Gastrocnemius medialis (tissue), 4 donors: ENCODE data around the gene TTC31. TPM values are rescaled to one million over a fixed set of nuclear protein-coding genes. Genes with fewer than 3 reads are reported as not detected.

ENCODE experiments used
- ATAC-seq, 2 donors: fragments of 150-250 bp; one replicate each; pipeline ENCODE4 v1.9.1; 2016
- DNase-seq, 2 donors: peaks; one replicate each; pipeline ENCODE4 v3.0.0-alpha.2; 2019
- H3K27ac ChIP-seq, 4 donors: fragments of 200-600 bp; sonication (generic); 1 replicate in 1 of 4; 2 replicates in 3 of 4; pipeline ENCODE4 v1.5.1; 2016 to 2018; ENCODE audit warnings: mild to moderate bottlenecking in 2 of 4, moderate library complexity in 1 of 4
- H3K27me3 ChIP-seq, 3 donors: fragments of 200-600 bp; sonication (generic) in 2 of 3; 1 replicate in 1 of 3; 2 replicates in 2 of 3; pipeline versions ENCODE4 v1.5.1 to v1.6.0; 2016 to 2019; ENCODE audit warnings: mild to moderate bottlenecking in 1 of 3, moderate library complexity in 1 of 3
- H3K36me3 ChIP-seq, 2 donors: fragments of 200-600 bp; sonication (generic) in 1 of 2; one replicate each; pipeline ENCODE4 v1.5.1; 2017 to 2018
- H3K4me1 ChIP-seq, 2 donors: fragments of 200-600 bp; sonication (generic) in 1 of 2; one replicate each; pipeline ENCODE4 v1.5.1; 2016 to 2017; ENCODE audit warnings: mild to moderate bottlenecking in 2 of 2
- H3K4me3 ChIP-seq, 4 donors: fragments of 200-600 bp; sonication (generic) in 3 of 4; 1 replicate in 1 of 4; 2 replicates in 3 of 4; pipeline ENCODE4 v1.5.1; 2016 to 2019; ENCODE audit warnings: mild to moderate bottlenecking in 2 of 4
- H3K9me3 ChIP-seq, 3 donors: fragments of 200-600 bp; sonication (generic) in 2 of 3; 1 replicate in 1 of 3; 2 replicates in 2 of 3; pipeline ENCODE4 v1.5.1; 2016 to 2019
- CTCF ChIP-seq, 5 experiments: fragments of 450-650 bp in 3 of 5; fragments of 200-600 bp in 2 of 5; sonication (generic) in 2 of 5; IDR thresholded peaks in 4 of 5; conservative IDR thresholded peaks in 1 of 5; 1 replicate in 4 of 5; 2 replicates in 1 of 5; pipeline ENCODE4 v1.5.1; 2016 to 2019; ENCODE audit warnings: antibody characterized with exemption in 5 of 5, mild to moderate bottlenecking in 3 of 5, moderate library complexity in 3 of 5
- POLR2A ChIP-seq, 2 donors: fragments of 450-650 bp; IDR thresholded peaks; one replicate each; pipeline ENCODE4 v1.6.1; 2017; ENCODE audit warnings: antibody characterized with exemption in 2 of 2, mild to moderate bottlenecking in 2 of 2, moderate library complexity in 2 of 2
- in situ Hi-C, 4 donors: fragments of 200-750 bp; cut with MboI; loops; one replicate each; pipeline versions ENCODE4 v1.15.0 to v1.8.0; 2017; ENCODE audit warnings: low sequenced_read_pairs in 4 of 4
- intact Hi-C: fragments of 100-400 bp; cut with DNase I; formaldehyde crosslinking; loops from one replicate; pipeline ENCODE4 v1.15.1; 2023; ENCODE audit warnings: low total_unique reads
- total RNA-seq, 4 donors: library from RNA; depleted of rRNA; stranded (reverse); fragments of >200 nt; gene quantifications; one replicate each; pipeline versions ENCODE4 v1.1.0 to v1.2.3, GENCODE V29; 2016

The TTC31 gene
- total RNA-seq, 4 donors from 2014 or later: 6.1 to 9.6 (median 7.7) TPM

DNA sequence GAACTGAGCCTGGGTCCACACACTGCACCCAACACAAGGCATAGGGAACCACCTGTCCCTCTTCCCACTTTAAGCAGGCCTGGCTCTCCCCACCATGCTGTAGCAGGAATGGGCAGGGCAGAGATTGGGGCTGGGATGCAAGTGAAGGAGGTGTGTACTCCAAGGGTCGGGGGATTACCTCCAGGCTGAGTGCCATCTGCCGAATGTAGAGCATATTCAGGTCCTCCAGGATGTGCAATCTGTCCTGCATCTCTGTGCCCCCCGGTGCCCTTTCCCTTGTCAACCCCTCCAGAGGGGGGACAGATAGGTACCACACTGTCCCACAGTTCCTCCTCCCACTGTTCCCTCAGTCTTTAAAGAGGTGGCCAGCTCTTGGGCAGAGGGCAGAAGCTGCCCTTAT, 43.5 kb upstream of the TTC31 start:
- peak overlapping the region; percentile 68 to 85 (median 73) for H3K27ac ChIP-seq
- H3K4me1 ChIP-seq: peaks cover 20 to 30% of the 10 kb centered on the region in 2 donors
- intact Hi-C loops: no loop called here
- TF ChIP-seq POLR2A (IDR thresholded peaks at IDR 0.05) (no peak), CTCF (IDR thresholded peaks at IDR 0.05 in 4 of 5, conservative IDR thresholded peaks at IDR 0.05 in 1 of 5) (no peak)
- no peaks in the 10 kb centered on the region for H3K9me3 ChIP-seq
- no peak for ATAC-seq
- peaks cover 6 to 32% (median 7%) of the 10 kb centered on the region in 3 donors for H3K27me3 ChIP-seq
- H3K36me3 ChIP-seq: no peaks in the 10 kb centered on the region
- in situ Hi-C loops: no loop called here
- no peak for DNase-seq
- H3K4me3 ChIP-seq: peak overlapping the region; percentile 55 to 65 (median 58)

DNA sequence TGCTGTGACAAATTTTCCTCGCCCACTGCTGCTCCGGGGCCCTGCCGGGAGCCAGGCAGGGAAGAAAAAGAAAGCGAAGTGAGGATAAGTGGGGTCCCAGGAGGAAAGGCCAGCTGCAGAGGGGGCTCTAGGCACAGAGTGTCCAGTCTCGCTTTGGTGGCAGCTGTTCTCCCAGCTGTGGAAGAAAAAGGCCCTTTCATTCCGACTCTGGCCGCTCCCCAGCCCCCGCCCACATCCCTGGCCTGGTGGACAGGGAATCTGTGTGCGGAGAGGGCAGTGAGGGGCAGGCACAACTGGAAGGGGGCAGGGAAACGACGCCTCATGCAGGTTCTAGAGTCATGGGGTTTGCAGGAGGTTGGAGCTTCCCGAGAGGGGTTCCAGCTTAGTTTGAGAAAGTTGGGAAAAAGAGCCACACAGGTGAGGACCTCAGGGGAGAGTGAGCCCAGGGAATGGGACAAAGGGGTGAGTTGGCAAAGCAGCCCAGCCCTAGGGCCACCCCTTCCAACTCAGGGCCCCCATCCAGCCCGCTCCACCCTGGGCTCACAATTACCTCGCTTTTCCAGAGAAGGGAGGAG, 43.0 kb upstream of the TTC31 start:
- ATAC-seq (peak; percentile 67 to 70), DNase-seq (peak in 1 of 2 donors; percentile 49)
- H3K4me3 ChIP-seq: peak overlapping the region; percentile 55 to 65 (median 58)
- peaks cover 6 to 32% (median 7%) of the 10 kb centered on the region in 3 donors for H3K27me3 ChIP-seq
- H3K4me1 ChIP-seq: peaks cover 20 to 30% of the 10 kb centered on the region in 2 donors
- peak overlapping the region; percentile 68 to 85 (median 73) for H3K27ac ChIP-seq
- no peak for TF ChIP-seq CTCF (IDR thresholded peaks at IDR 0.05 in 4 of 5, conservative IDR thresholded peaks at IDR 0.05 in 1 of 5)
- H3K36me3 ChIP-seq: no peaks in the 10 kb centered on the region
- in situ Hi-C loops: no loop called here
- intact Hi-C loops: no loop called here
- H3K9me3 ChIP-seq: no peaks in the 10 kb centered on the region

DNA sequence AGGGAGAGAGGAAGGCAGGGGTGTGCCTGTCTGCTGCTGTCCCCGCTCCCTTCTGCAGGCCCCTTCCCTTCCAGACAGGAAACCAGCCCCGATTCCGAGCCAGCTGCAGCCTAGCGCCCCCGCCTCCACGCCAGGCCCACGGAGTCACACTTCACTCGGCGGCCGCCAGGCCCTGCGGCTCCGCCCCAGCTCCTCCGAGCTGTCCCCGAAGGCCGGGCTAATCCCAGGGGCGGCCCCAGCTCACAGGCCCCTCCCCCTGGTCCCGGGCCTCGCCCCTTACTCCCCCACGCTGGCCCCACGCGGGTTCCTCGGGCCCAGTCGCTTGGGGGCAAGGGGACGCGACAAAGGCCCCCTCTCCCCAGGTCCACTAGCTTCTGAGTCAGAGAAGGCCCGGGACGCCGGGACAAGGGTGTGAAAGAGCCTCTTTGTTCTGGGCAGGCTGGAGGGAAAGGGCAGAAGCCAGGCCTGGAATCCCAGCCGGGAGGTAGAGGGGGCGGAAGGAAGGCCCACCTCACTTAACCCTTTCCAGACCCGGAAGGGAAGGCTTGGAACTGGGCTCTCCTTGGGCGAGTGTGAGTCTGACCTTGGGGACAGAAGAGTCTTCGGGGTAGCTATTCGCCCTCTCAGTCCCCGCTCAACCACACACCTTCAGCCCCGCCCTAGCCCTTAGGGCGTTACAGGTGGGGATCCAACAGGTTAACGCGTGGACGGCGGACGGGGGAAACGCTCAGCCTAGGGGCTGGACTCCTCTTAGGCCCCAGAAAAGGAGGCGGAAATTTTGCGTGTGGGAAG, 42.3 kb upstream of the TTC31 start:
- ATAC-seq: peak; percentile 77
- H3K27ac ChIP-seq: peak overlapping the region; percentile 68 to 85 (median 73)
- H3K36me3 ChIP-seq: no peaks in the 10 kb centered on the region
- in situ Hi-C loops: no loop called here
- H3K9me3 ChIP-seq: no peaks in the 10 kb centered on the region
- peak; percentile 64 to 69 for DNase-seq
- intact Hi-C loops: no loop called here
- H3K27me3 ChIP-seq: peaks cover 6 to 32% (median 7%) of the 10 kb centered on the region in 3 donors
- peaks cover 20 to 30% of the 10 kb centered on the region in 2 donors for H3K4me1 ChIP-seq
- H3K4me3 ChIP-seq: peak overlapping the region; percentile 55 to 65 (median 58)
- peak in 3 of 5 experiments; percentile 22 to 51 (median 43) for TF ChIP-seq CTCF (IDR thresholded peaks at IDR 0.05 in 4 of 5, conservative IDR thresholded peaks at IDR 0.05 in 1 of 5)
- peak; percentile 27 to 39 for TF ChIP-seq POLR2A (IDR thresholded peaks at IDR 0.05)

GRCh38 chr2:74441170-74441689, 41.7 kb upstream of the TTC31 start:
- Histone ChIP-seq H3K27ac (peak overlapping the region; percentile 68 to 85 (median 73)), H3K4me1 (peaks cover 20 to 30% of the 10 kb centered on the region in 2 donors), H3K9me3 (no peaks in the 10 kb centered on the region), H3K4me3 (peak overlapping the region; percentile 55 to 65 (median 58)), H3K36me3 (no peaks in the 10 kb centered on the region), H3K27me3 (peaks cover 6 to 32% (median 7%) of the 10 kb centered on the region in 3 donors)
- TF ChIP-seq POLR2A (IDR thresholded peaks at IDR 0.05) (no peak), CTCF (IDR thresholded peaks at IDR 0.05 in 4 of 5, conservative IDR thresholded peaks at IDR 0.05 in 1 of 5) (no peak)
- intact Hi-C loops (no loop called here), in situ Hi-C loops (no loop called here)
- ATAC-seq: no peak
- no peak for DNase-seq
